Spleen (tissue), 11 donors: ENCODE results near the gene FAM117A. TPM values are rescaled to one million over a fixed set of nuclear protein-coding genes. Genes with fewer than 3 reads are reported as not detected.
A peak's percentile ranks its signal among the peaks of the same experiment; 100 is the strongest.

Experiments
- DNase-seq: peaks from one replicate; pipeline ENCODE4 v3.0.0-alpha.2; 2020
- H3K27ac ChIP-seq, 8 donors: fragments of 200-600 bp; sonication (generic) in 7 of 8; 1 replicate in 4 of 8; 2 replicates in 4 of 8; pipeline versions ENCODE4 v1.5.0 to v1.8.0; 2016 to 2021; ENCODE audit warnings: inconsistent platforms in 4 of 8, mild to moderate bottlenecking in 4 of 8, moderate library complexity in 1 of 8
- H3K27me3 ChIP-seq, 7 donors: fragments of 200-600 bp; sonication (generic) in 6 of 7; replicated peaks in 1 of 7; 1 replicate in 4 of 7; 2 replicates in 3 of 7; pipeline versions ENCODE4 v1.5.0 to v1.8.0; 2016 to 2021; ENCODE audit warnings: inconsistent platforms in 3 of 7, mild to moderate bottlenecking in 1 of 7
- H3K36me3 ChIP-seq, 6 donors: fragments of 200-600 bp; sonication (generic) in 5 of 6; 1 replicate in 4 of 6; 2 replicates in 2 of 6; pipeline versions ENCODE4 v1.5.0 to v1.8.0; 2016 to 2021; ENCODE audit warnings: inconsistent platforms in 2 of 6
- H3K4me1 ChIP-seq, 6 donors: fragments of 200-600 bp; sonication (generic) in 5 of 6; 1 replicate in 3 of 6; 2 replicates in 3 of 6; pipeline versions ENCODE4 v1.5.0 to v1.8.0; 2016 to 2021; ENCODE audit warnings: inconsistent platforms in 3 of 6
- H3K4me3 ChIP-seq, 8 donors: fragments of 200-600 bp; sonication (generic) in 7 of 8; 1 replicate in 4 of 8; 2 replicates in 4 of 8; pipeline versions ENCODE4 v1.5.0 to v1.8.0; 2016 to 2021; ENCODE audit warnings: inconsistent platforms in 4 of 8, mild to moderate bottlenecking in 4 of 8, moderate library complexity in 2 of 8
- H3K9me3 ChIP-seq, 8 donors: fragments of 200-600 bp; sonication (generic) in 7 of 8; 1 replicate in 4 of 8; 2 replicates in 4 of 8; pipeline versions ENCODE4 v1.5.0 to v1.8.0; 2016 to 2021; ENCODE audit warnings: inconsistent platforms in 4 of 8
- POLR2A ChIP-seq, 3 donors: fragments of 450-650 bp; IDR thresholded peaks; one replicate each; pipeline ENCODE4 v1.5.1; 2017; ENCODE audit warnings: antibody characterized with exemption in 3 of 3, mild to moderate bottlenecking in 1 of 3
- POLR2AphosphoS5 ChIP-seq, 3 donors: sonication (generic); formaldehyde crosslinking; IDR thresholded peaks; one replicate each; pipeline ENCODE4 v1.5.1; 2017; ENCODE audit warnings: antibody characterized with exemption in 3 of 3
- WGBS, 5 donors: extraction: QIAGEN DNeasy Blood & Tissue Kit in 3 of 5; methylation state at CpG; one replicate each; pipeline versions ENCODE4 v1.1.5 to v1.1.7; 2013 to 2018; 5-methylcytosine and 5-hydroxymethylcytosine counted together
- intact Hi-C: fragments of 100-400 bp; cut with DNase I; formaldehyde crosslinking; loops from one replicate; pipeline ENCODE4 v1.15.0; 2023; ENCODE audit warnings: low total_unique reads
- polyA plus RNA-seq, 3 donors: library from polyadenylated mRNA; stranded (reverse); fragments of 200-250 nt; gene quantifications; one replicate each; pipeline ENCODE4 v1.2.1, GENCODE V29; 2013
- total RNA-seq, 7 donors: library from RNA; depleted of rRNA in 3 of 7; stranded (reverse); fragments of >200 nt in 3 of 7; fragmentation: NEBNext Ultra II Directional in 4 of 7; extraction: Animal tissue kit (Norgen Biotek cat#: 25700) in 4 of 7; gene quantifications; one replicate each; pipeline versions ENCODE4 v1.1.0 to v1.2.1, GENCODE V29; 2016 to 2021
- TF ChIP-seq, protein P1 (sequence below), 11 experiments: fragments of 200-600 bp in 7 of 11; fragments of 450-650 bp in 4 of 11; sonication (generic) in 4 of 11; IDR thresholded peaks in 8 of 11; conservative IDR thresholded peaks in 3 of 11; 1 replicate in 7 of 11; 2 replicates in 4 of 11; pipeline versions ENCODE4 v1.4.0 to v1.8.0; 2016 to 2021; ENCODE audit warnings: antibody characterized with exemption in 11 of 11, inconsistent platforms in 4 of 11, mild to moderate bottlenecking in 1 of 11
- donor health status: healthy with polysubstance abuse.
- donor health status: DM: no; HTN: no; CAD: no; lungs with moderate emphysema.
- donor health status: DM: no; HTN: no; CAD: no.
- donor health status: Bipolar disorder and iron deficiency.
- donor health status: healthy.
- donor health status: DM: no; HTN: no; CAD: no.
- donor health status: DM: yes; HTN: yes; CAD: no.

FAM117A gene
- total and polyA plus RNA-seq, 10 donors, result 15.6 to 87.4 (median 47.4) TPM

DNA sequence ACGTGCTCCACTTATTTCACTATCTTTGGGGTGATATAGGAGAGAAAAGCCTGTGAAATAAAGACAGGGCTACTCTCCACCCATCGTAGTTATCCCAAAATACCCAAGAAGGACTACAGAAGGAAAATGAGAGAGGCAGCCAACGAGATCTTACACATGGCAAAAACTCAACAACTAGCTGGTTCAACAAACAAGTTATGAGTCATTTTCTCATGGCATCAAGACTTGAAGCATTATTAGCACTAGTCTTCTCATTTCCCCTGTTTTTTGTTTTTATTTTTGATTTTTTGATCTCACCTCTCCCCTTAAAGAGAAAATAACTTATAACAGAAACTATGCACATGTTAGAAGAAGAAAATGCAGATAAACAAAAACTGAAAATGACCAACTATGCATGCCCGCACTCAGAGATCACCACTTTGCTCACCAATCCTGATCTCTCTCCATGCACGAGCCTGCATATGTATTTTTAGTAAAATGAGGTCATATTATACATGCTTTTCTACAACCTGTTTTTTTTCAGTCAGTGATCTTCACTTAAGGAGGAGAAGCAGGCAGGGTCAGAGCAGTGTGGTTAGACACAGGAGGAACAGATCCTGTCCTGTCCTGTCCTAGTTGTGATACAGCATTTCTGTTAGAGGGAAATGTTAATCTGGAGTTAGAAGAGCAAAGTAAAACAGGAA is 22.8 kb downstream of the FAM117A start:
- no peaks in the 10 kb centered on the region for H3K27me3 ChIP-seq
- peaks cover 85 to 100% (median 100%) of the 10 kb centered on the region in 6 donors for H3K4me1 ChIP-seq
- TF ChIP-seq, protein P1, sequence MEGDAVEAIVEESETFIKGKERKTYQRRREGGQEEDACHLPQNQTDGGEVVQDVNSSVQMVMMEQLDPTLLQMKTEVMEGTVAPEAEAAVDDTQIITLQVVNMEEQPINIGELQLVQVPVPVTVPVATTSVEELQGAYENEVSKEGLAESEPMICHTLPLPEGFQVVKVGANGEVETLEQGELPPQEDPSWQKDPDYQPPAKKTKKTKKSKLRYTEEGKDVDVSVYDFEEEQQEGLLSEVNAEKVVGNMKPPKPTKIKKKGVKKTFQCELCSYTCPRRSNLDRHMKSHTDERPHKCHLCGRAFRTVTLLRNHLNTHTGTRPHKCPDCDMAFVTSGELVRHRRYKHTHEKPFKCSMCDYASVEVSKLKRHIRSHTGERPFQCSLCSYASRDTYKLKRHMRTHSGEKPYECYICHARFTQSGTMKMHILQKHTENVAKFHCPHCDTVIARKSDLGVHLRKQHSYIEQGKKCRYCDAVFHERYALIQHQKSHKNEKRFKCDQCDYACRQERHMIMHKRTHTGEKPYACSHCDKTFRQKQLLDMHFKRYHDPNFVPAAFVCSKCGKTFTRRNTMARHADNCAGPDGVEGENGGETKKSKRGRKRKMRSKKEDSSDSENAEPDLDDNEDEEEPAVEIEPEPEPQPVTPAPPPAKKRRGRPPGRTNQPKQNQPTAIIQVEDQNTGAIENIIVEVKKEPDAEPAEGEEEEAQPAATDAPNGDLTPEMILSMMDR (IDR thresholded peaks at IDR 0.05 in 8 of 11, conservative IDR thresholded peaks at IDR 0.05 in 3 of 11), result no peak
- TF ChIP-seq POLR2AphosphoS5 (IDR thresholded peaks at IDR 0.05), result peak in 1 of 3 donors; percentile 26
- intact Hi-C loops, result no loop called here
- no peaks in the 10 kb centered on the region for H3K36me3 ChIP-seq
- no peak for DNase-seq
- peak overlapping the region; percentile 70 to 95 (median 94) for H3K27ac ChIP-seq
- no peaks in the 10 kb centered on the region for H3K9me3 ChIP-seq
- WGBS, 5 donors, result 40 to 50% (median 43%) methylated on average over 5 of the region's 5 CpGs
- peak overlapping the region in 5 of 8 donors; percentile 9 to 63 (median 25) for H3K4me3 ChIP-seq

DNA sequence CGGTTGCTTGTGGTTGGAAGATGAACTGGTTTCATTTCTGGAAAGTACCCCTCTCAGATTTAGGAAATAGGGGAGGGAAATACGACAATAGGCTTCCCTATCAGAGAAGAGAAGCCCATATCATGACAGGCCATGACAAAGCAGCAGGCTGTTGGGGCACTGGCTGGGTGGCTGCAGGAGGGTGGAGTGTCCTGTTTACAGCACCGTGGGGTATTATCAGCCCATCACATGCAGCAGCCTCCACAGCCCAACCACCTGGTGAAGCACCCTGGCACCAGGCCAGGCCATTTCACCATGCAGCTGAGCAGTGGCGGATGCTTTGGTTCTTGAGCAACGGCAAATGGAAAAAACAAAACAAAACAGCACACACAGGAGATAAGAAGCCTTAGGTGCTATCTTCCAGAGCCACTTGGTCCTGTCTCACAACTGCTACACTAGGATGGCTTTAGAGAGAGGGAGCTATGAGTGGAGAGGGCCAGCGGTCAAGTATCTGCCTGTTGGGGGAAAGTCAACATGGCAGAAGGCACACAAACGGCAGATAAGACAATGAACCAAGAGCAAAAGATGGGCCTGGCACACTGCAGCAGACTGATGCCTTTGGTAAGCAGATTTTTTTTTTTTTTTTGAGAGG is 24.2 kb downstream of the FAM117A start:
- Histone ChIP-seq H3K27me3 (no peaks in the 10 kb centered on the region), H3K36me3 (peaks cover 0 to 4% (median 0%) of the 10 kb centered on the region in 6 donors), H3K27ac (peak overlapping the region; percentile 70 to 95 (median 94)), H3K9me3 (no peaks in the 10 kb centered on the region), H3K4me3 (peak overlapping the region in 5 of 8 donors; percentile 15 to 63 (median 25)), H3K4me1 (peaks cover 72 to 100% (median 96%) of the 10 kb centered on the region in 6 donors)
- TF ChIP-seq, protein P1 (IDR thresholded peaks at IDR 0.05 in 8 of 11, conservative IDR thresholded peaks at IDR 0.05 in 3 of 11), result no peak
- TF ChIP-seq POLR2A (IDR thresholded peaks at IDR 0.05) (peak in 1 of 3 donors; percentile 38), POLR2AphosphoS5 (IDR thresholded peaks at IDR 0.05) (peak; percentile 90 to 97 (median 92))
- peak; percentile 98 for DNase-seq
- intact Hi-C loops, result no loop called here
- WGBS, 5 donors, result 8 to 16% (median 13%) methylated on average over 7 of the region's 7 CpGs

DNA sequence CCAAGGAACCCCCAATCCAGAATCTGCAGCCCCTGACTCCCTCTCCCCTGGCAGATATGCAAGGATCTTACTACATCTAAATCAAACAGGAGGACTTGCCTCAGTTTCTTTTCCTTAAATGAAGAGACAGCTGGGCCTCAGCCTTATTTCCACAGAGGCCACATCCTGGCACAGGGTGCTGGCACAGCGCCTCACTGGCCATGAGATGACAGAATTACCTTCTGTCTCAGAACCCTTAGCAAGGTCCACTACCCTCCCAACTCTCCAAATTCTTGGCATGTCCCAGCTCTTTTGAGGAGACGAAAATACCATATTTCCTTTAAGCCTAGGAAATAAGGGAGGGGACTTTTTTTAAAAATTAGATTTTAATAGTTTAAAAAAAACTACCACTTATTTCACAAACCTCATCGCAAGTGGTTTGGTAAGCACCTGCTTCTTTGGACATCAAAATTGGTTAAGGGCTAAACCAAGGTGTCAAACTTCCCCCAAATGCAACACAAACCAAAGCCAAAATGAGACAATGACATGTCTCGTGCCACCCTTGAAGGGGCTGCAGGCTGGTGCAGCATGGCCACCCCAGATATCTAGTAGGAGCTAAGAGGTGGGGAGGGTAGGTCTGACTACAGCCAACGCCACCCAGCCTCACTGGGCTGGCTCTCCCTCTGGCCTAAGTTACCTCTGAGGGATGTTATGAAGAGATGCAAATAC is 25.3 kb downstream of the FAM117A start:
- WGBS, 5 donors, result 35 to 65% (median 43%) methylated on average over 5 of the region's 5 CpGs
- Histone ChIP-seq H3K9me3 (no peaks in the 10 kb centered on the region), H3K4me1 (peaks cover 62 to 100% (median 94%) of the 10 kb centered on the region in 6 donors), H3K4me3 (peak overlapping the region in 1 of 8 donors; percentile 63), H3K27ac (peak overlapping the region; percentile 70 to 95 (median 94)), H3K36me3 (peaks cover 0 to 7% (median 0%) of the 10 kb centered on the region in 6 donors), H3K27me3 (no peaks in the 10 kb centered on the region)
- TF ChIP-seq, protein P1 (IDR thresholded peaks at IDR 0.05 in 8 of 11, conservative IDR thresholded peaks at IDR 0.05 in 3 of 11), result no peak
- TF ChIP-seq POLR2A (IDR thresholded peaks at IDR 0.05), result no peak
- TF ChIP-seq POLR2AphosphoS5 (IDR thresholded peaks at IDR 0.05), result peak in 1 of 3 donors; percentile 23
- intact Hi-C loops, result no loop called here
- peak; percentile 79 for DNase-seq
